ENCODE measurements around the gene MERTK. TPM values are rescaled to one million over a fixed set of nuclear protein-coding genes. Genes with fewer than 3 reads are reported as not detected.

MERTK gene
- total and polyA plus RNA-seq, 2 of the 13 experiments (the other 11 are each of a cell fraction or from before 2014, with no cell fraction given), result 37.3 to 44.7 TPM

DNA sequence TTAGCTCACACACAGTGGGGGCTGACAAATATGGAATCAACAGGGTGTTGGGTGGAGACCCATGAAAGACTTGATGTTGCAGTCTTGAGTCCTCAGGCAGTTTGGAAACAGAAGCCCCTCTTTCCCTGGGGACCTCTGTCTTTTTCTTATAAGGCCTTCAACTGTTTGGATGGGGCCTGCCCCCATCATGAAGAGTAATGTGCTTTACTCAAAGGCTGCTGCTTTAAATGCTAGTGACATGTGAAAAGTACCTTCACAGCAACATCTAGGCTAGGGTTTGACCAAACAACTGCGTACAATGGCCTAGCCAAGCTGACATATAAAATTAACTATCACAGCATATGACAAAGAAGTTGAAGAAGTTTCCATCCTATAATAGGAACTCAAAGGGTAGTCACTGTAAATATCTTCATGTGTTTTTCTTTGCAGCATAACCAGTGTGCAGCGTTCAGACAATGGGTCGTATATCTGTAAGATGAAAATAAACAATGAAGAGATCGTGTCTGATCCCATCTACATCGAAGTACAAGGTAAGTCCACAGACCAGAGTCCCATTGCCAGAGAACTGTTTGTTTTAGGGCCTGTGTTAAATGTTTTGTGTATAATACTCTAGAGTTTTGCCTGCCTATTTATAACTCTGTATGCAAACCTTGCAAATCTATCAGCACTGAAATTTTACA is 46.3 kb downstream of the MERTK start (continued):
- TF ChIP-seq, protein P1, sequence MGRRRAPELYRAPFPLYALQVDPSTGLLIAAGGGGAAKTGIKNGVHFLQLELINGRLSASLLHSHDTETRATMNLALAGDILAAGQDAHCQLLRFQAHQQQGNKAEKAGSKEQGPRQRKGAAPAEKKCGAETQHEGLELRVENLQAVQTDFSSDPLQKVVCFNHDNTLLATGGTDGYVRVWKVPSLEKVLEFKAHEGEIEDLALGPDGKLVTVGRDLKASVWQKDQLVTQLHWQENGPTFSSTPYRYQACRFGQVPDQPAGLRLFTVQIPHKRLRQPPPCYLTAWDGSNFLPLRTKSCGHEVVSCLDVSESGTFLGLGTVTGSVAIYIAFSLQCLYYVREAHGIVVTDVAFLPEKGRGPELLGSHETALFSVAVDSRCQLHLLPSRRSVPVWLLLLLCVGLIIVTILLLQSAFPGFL (CRISPR knock-in tag; IDR thresholded peaks at IDR 0.05), result no peak
- no peak for TF ChIP-seq ZNF17 (CRISPR knock-in tag; IDR thresholded peaks at IDR 0.05)
- no peak for TF ChIP-seq GABPA (IDR thresholded peaks at IDR 0.05; ENCODE audit: low read depth, low read length)
- no peak for TF ChIP-seq GABPA (CRISPR knock-in tag; IDR thresholded peaks at IDR 0.05; ENCODE audit: low read depth)
- no peak for TF ChIP-seq SIN3B (IDR thresholded peaks at IDR 0.05; ENCODE audit: low read length)
- no peak for TF ChIP-seq NCOA1 (CRISPR knock-in tag; IDR thresholded peaks at IDR 0.05)
- TF ChIP-seq NR2F6 (IDR thresholded peaks at IDR 0.05), result peak; percentile 53; the same call in 1 of the 2 replicates
- TF ChIP-seq NR2F6 (CRISPR knock-in tag; IDR thresholded peaks at IDR 0.05), result 0 out of 2 replicates have a peak, but pooled peaks have one; percentile 38
- peak; percentile 28; the same call in 1 of the 2 replicates for TF ChIP-seq SIX4 (CRISPR knock-in tag; IDR thresholded peaks at IDR 0.05)
- TF ChIP-seq SSRP1 (CRISPR knock-in tag; IDR thresholded peaks at IDR 0.05), result no peak
- no peak for TF ChIP-seq ATF4 (CRISPR knock-in tag; IDR thresholded peaks at IDR 0.05)
- no peak for TF ChIP-seq KDM4B (CRISPR knock-in tag; IDR thresholded peaks at IDR 0.05)
- peak; percentile 88 for TF ChIP-seq GATAD2A (CRISPR knock-in tag; IDR thresholded peaks at IDR 0.05)
- TF ChIP-seq, protein P2, sequence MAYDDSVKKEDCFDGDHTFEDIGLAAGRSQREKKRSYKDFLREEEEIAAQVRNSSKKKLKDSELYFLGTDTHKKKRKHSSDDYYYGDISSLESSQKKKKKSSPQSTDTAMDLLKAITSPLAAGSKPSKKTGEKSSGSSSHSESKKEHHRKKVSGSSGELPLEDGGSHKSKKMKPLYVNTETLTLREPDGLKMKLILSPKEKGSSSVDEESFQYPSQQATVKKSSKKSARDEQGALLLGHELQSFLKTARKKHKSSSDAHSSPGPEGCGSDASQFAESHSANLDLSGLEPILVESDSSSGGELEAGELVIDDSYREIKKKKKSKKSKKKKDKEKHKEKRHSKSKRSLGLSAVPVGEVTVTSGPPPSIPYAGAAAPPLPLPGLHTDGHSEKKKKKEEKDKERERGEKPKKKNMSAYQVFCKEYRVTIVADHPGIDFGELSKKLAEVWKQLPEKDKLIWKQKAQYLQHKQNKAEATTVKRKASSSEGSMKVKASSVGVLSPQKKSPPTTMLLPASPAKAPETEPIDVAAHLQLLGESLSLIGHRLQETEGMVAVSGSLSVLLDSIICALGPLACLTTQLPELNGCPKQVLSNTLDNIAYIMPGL (CRISPR knock-in tag; IDR thresholded peaks at IDR 0.05; ENCODE audit: borderline replicate concordance in 1 of 2, low read depth in 1 of 2), result no peak
- TF ChIP-seq HOXA7 (CRISPR knock-in tag; IDR thresholded peaks at IDR 0.05), result no peak
- TF ChIP-seq ZFYVE20 (CRISPR knock-in tag; IDR thresholded peaks at IDR 0.05; ENCODE audit: borderline replicate concordance, low read depth), result no peak
- TF ChIP-seq HNF4A (CRISPR knock-in tag; IDR thresholded peaks at IDR 0.05), result peak; percentile 85
- 0 out of 2 replicates have a peak, but pooled peaks have one; percentile 37 for TF ChIP-seq NFATC3 (CRISPR knock-in tag; IDR thresholded peaks at IDR 0.05)
- TF ChIP-seq HNF4G (IDR thresholded peaks at IDR 0.05; ENCODE audit: borderline replicate concordance, low read depth, low read length), result peak; percentile 66; the same call in 1 of the 2 replicates
- no peak; the same call in 1 of the 2 replicates for TF ChIP-seq HNF4G (CRISPR knock-in tag; IDR thresholded peaks at IDR 0.05; ENCODE audit: borderline replicate concordance, low read depth)
- TF ChIP-seq ZNF704 (CRISPR knock-in tag; IDR thresholded peaks at IDR 0.05; ENCODE audit: borderline replicate concordance), result no peak
- peak; percentile 72 for TF ChIP-seq FOXA3 (CRISPR knock-in tag; IDR thresholded peaks at IDR 0.05)
- peak; percentile 36 for TF ChIP-seq SKI (IDR thresholded peaks at IDR 0.05; ENCODE audit: partially characterized antibody)
- no peak for TF ChIP-seq GLMP (CRISPR knock-in tag; IDR thresholded peaks at IDR 0.05; ENCODE audit: borderline replicate concordance)
